A549 (cell line): ENCODE measurements around the gene NAA25. TPM values are rescaled to one million over a fixed set of nuclear protein-coding genes. Genes with fewer than 3 reads are reported as not detected.

Source experiments
- ATAC-seq, 2 experiments: fragments of 200-7000 bp in 1 of 2; fragments of >200 bp in 1 of 2; cut with Nextera tagmentation in 1 of 2; cut with Tn5 transposase in 1 of 2; 3 replicates each; pipeline versions ENCODE4 v1.8.0 to v1.9.1; 2018 to 2020; ENCODE audit warnings: mild to moderate bottlenecking in 1 of 2, moderate library complexity in 1 of 2
- CTCF ChIA-PET: fragments of 300-600 bp; sonication (Branson Sonifier 250); formaldehyde crosslinking; extraction: SDS; loops from one replicate; lab custom pipeline; 2021; ENCODE audit warnings: antibody characterized with exemption, inconsistent platforms; lab: Yijun Ruan, JAX
- POLR2A ChIA-PET: fragments of 350-600 bp; formaldehyde crosslinking; extraction: SDS; loops from one replicate; lab custom pipeline; 2021; ENCODE audit warnings: antibody characterized with exemption, inconsistent platforms; lab: Yijun Ruan, JAX
- DNase-seq, 2 experiments: peaks; one replicate each; pipeline versions ENCODE4 v3.0.0 to v3.0.0-alpha.2; 2011 to 2016; ENCODE audit warnings: low read depth in 1 of 2, low spot score in 1 of 2
- FAIRE-seq: peaks from 2 replicates; lab custom pipeline; 2011; peaks lifted over from hg19 to GRCh38; lab: Jason Lieb, UNC
- H3K27ac ChIP-seq, 2 experiments: fragments of >200 bp; sonication (Bioruptor Twin); formaldehyde crosslinking; 3 replicates each; pipeline ENCODE4 v1.5.1; 2016 to 2017
- H3K4me1 ChIP-seq: fragments of >200 bp; sonication (Bioruptor Twin); formaldehyde crosslinking; 3 replicates; pipeline ENCODE4 v1.6.1; 2016
- H3K4me2 ChIP-seq: fragments of >200 bp; sonication (Bioruptor Twin); formaldehyde crosslinking; 3 replicates; pipeline ENCODE4 v1.6.1; 2016
- H3K4me3 ChIP-seq: fragments of >200 bp; sonication (Bioruptor Twin); formaldehyde crosslinking; 3 replicates; pipeline ENCODE4 v1.5.1; 2016
- H3K9me3 ChIP-seq: fragments of >200 bp; sonication (Bioruptor Twin); formaldehyde crosslinking; 3 replicates; pipeline ENCODE4 v1.6.1; 2016
- CBX2 ChIP-seq: fragments of 200-600 bp; sonication (generic); IDR thresholded peaks from 2 replicates; pipeline ENCODE4 v1.6.1; 2016; ENCODE audit warnings: low read depth, mild to moderate bottlenecking, borderline replicate concordance
- CEBPB ChIP-seq, 2 experiments: fragments of >200 bp in 1 of 2; sonication (Bioruptor Twin) in 1 of 2; formaldehyde crosslinking in 1 of 2; IDR thresholded peaks; 2 replicates each; pipeline ENCODE4 v1.6.1; 2012 to 2016
- EHF ChIP-seq: fragments of 250-450 bp; sonication (Bioruptor Pico); IDR thresholded peaks from 2 replicates; pipeline ENCODE4 v1.5.0; 2020; ENCODE audit warnings: mild to moderate bottlenecking
- EHMT2 ChIP-seq: fragments of 200-600 bp; sonication (generic); IDR thresholded peaks from 2 replicates; pipeline ENCODE4 v1.6.1; 2016; ENCODE audit warnings: antibody characterized with exemption, low read depth, mild to moderate bottlenecking, moderate library complexity
- FOXS1 ChIP-seq: fragments of 250-450 bp; sonication (Bioruptor Pico); IDR thresholded peaks from 2 replicates; pipeline ENCODE4 v1.5.0; 2020; ENCODE audit warnings: mild to moderate bottlenecking, moderate library complexity
- HDAC2 ChIP-seq: fragments of 200-600 bp; sonication (generic); IDR thresholded peaks from 2 replicates; pipeline ENCODE4 v1.6.1; 2016
- HEYL ChIP-seq: fragments of 250-450 bp; sonication (Bioruptor Pico); IDR thresholded peaks from 2 replicates; pipeline ENCODE4 v1.8.0; 2021; ENCODE audit warnings: mild to moderate bottlenecking, moderate library complexity
- KDM1A ChIP-seq: fragments of 200-600 bp; sonication (generic); IDR thresholded peaks from 2 replicates; pipeline ENCODE4 v1.6.1; 2016; ENCODE audit warnings: low read depth, mild to moderate bottlenecking
- KDM5A ChIP-seq: fragments of 200-600 bp; sonication (generic); IDR thresholded peaks from 2 replicates; pipeline ENCODE4 v1.6.1; 2016; ENCODE audit warnings: antibody characterized with exemption, mild to moderate bottlenecking
- MAFK ChIP-seq: fragments of 450-650 bp; IDR thresholded peaks from 2 replicates; pipeline ENCODE4 v1.6.1; 2014; ENCODE audit not compliant: partially characterized antibody
- MAZ ChIP-seq: fragments of 150-350 bp; IDR thresholded peaks from 2 replicates; pipeline ENCODE4 v1.6.1; 2014; ENCODE audit warnings: antibody characterized with exemption, low read depth, low read length, borderline replicate concordance
- MYC ChIP-seq: IDR thresholded peaks from 2 replicates; pipeline ENCODE4 v1.6.1; 2012; ENCODE audit warnings: mild to moderate bottlenecking, inconsistent platforms, low read length, improper control_type of control experiment, borderline replicate concordance
- NPAS2 ChIP-seq: fragments of 250-450 bp; sonication (Bioruptor Pico); IDR thresholded peaks from 2 replicates; pipeline ENCODE4 v1.8.0; 2022; ENCODE audit warnings: mild to moderate bottlenecking, moderate library complexity, borderline replicate concordance
- PHF8 ChIP-seq: fragments of 200-600 bp; sonication (generic); IDR thresholded peaks from 2 replicates; pipeline ENCODE4 v1.6.1; 2016; ENCODE audit warnings: low read depth, mild to moderate bottlenecking, antibody characterized with exemption, moderate library complexity, borderline replicate concordance
- POLR2A ChIP-seq: IDR thresholded peaks from 2 replicates; pipeline ENCODE4 v1.6.1; 2012; ENCODE audit warnings: mild to moderate bottlenecking, low read length
- RAD21 ChIP-seq, 2 experiments: fragments of >200 bp in 1 of 2; sonication (Bioruptor Twin) in 1 of 2; formaldehyde crosslinking in 1 of 2; IDR thresholded peaks in 1 of 2; conservative IDR thresholded peaks in 1 of 2; 2 replicates in 1 of 2; 3 replicates in 1 of 2; pipeline ENCODE4 v1.6.1; 2012 to 2018; ENCODE audit warnings: inconsistent platforms in 1 of 2
- RNF2 ChIP-seq: fragments of 200-600 bp; sonication (generic); IDR thresholded peaks from 2 replicates; pipeline ENCODE4 v1.6.1; 2016; ENCODE audit warnings: low read depth, mild to moderate bottlenecking, antibody characterized with exemption, moderate library complexity, borderline replicate concordance
- SMC3 ChIP-seq: fragments of >200 bp; sonication (Bioruptor Twin); formaldehyde crosslinking; IDR thresholded peaks from 3 replicates; pipeline ENCODE4 v1.6.1; 2018; ENCODE audit warnings: inconsistent platforms
- ZC3H11A ChIP-seq: fragments of 450-650 bp; IDR thresholded peaks from 2 replicates; pipeline ENCODE4 v1.6.1; 2014; ENCODE audit warnings: antibody characterized with exemption, mild to moderate bottlenecking
- WGBS: methylation state at CpG from one replicate; pipeline ENCODE4 v1.1.6; 2017; ENCODE audit errors: missing lambda C conversion rate; 5-methylcytosine and 5-hydroxymethylcytosine counted together
- polyA plus RNA-seq, 4 experiments: library from polyadenylated mRNA; depleted of rRNA in 3 of 4; stranded (reverse); fragments of >200 nt; fragmentation: RNase III in 1 of 4; extraction: RNeasy Plus Mini Kit Qiagen cat#74134 plus additional on column Dnase treatment in 1 of 4; gene quantifications; 2 replicates in 3 of 4; 3 replicates in 1 of 4; pipeline ENCODE4 v1.2.3, GENCODE V29; 2011 to 2017
- TF ChIP-seq, protein P1 (sequence below): fragments of >200 bp; sonication (Bioruptor Twin); formaldehyde crosslinking; IDR thresholded peaks from 3 replicates; pipeline ENCODE4 v1.6.1; 2016
- TF ChIP-seq, protein P2 (sequence below): fragments of >200 bp; sonication (Bioruptor Twin); formaldehyde crosslinking; IDR thresholded peaks from 3 replicates; pipeline ENCODE4 v1.5.1; 2016
- TF ChIP-seq, protein P3 (sequence below): fragments of >200 bp; sonication (Bioruptor Twin); formaldehyde crosslinking; IDR thresholded peaks from 2 replicates; pipeline ENCODE4 v1.6.1; 2016
- TF ChIP-seq, protein P4 (sequence below): IDR thresholded peaks from 2 replicates; pipeline ENCODE4 v1.6.1; 2012
- TF ChIP-seq, protein P5 (sequence below): fragments of 250-450 bp; sonication (Bioruptor Pico); IDR thresholded peaks from 2 replicates; pipeline ENCODE4 v1.5.0; 2020; ENCODE audit warnings: low read depth, mild to moderate bottlenecking, moderate library complexity

Gene NAA25
- polyA plus RNA-seq, 2 of the 4 experiments (the other 2 are of a cell fraction) = 21.3 to 41.4 TPM

DNA sequence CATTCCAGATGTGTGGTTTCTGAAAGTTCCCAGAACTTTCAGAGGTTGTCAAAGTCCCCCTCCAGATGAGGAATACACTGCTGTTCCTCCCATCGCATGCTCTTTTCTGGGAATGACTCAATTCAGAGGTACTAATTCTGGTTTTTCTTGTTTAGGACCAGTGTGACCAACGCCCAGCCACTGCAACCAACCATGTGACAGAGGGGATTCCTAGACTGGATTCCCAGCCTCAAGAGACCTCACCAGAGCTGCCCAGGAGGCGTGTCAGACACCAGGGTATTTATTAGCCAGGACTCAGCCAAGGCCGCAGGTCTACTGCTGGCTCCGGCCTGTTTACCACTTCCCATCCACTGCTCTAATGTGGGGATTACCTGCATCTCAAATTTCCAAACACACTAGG is 41.0 kb upstream of the NAA25 start:
- no peak overlapping the region for H3K4me3 ChIP-seq
- ChIA-PET CTCF (interaction anchor here (0.5 to 0.6 kb wide), 2 partner anchors 24 to 856 kb away, joined by 3 to 4 read pairs; no protein-coding TSS in a partner anchor), POLR2A (no interaction called here)
- H3K27ac ChIP-seq = no peak overlapping the region
- H3K4me2 ChIP-seq = no peak overlapping the region
- H3K4me1 ChIP-seq = peaks cover 9% of the 10 kb centered on the region
- TF ChIP-seq HEYL (CRISPR knock-in tag) (no peak), RAD21 (conservative IDR thresholded peaks at IDR 0.05 in 1 of 2, IDR thresholded peaks at IDR 0.05 in 1 of 2) (no peak), KDM1A (no peak), MAZ (no peak), PHF8 (no peak), SMC3 (no peak), EHF (CRISPR knock-in tag) (no peak), KDM5A (no peak), CBX2 (no peak), POLR2A (no peak)
- TF ChIP-seq, protein P1, sequence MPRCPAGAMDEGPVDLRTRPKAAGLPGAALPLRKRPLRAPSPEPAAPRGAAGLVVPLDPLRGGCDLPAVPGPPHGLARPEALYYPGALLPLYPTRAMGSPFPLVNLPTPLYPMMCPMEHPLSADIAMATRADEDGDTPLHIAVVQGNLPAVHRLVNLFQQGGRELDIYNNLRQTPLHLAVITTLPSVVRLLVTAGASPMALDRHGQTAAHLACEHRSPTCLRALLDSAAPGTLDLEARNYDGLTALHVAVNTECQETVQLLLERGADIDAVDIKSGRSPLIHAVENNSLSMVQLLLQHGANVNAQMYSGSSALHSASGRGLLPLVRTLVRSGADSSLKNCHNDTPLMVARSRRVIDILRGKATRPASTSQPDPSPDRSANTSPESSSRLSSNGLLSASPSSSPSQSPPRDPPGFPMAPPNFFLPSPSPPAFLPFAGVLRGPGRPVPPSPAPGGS = no peak
- H3K9me3 ChIP-seq = no peaks in the 10 kb centered on the region
- ATAC-seq = no peak
- WGBS = 96% methylated on average over 5 of the region's 5 CpGs
- no peak for FAIRE-seq
- no peak for DNase-seq

DNA sequence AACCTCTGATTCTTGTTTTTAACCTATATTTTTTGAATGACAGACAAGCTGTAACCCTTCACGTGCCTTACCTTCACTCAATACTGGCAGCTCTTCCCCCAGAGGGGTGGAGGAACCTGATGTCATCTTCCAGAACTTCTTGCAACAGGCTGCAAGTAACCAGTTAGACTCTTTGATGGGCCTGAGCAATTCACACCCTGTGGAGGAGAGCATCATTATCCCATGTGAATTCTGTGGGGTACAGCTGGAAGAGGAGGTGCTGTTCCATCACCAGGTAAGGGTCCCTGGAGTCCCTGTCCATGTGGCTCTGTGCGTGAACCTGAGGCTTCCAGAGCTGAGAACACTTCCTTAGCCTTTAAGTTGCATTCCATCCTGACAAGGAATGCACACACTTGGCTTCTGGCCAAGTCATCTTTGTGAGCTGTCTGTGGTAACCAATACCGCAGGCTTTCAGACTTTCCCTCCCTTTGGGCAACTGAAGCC is 39.5 kb upstream of the NAA25 start:
- peak overlapping the region in 1 of 2 experiments; percentile 8; a peak in 1 of 6 replicates for H3K27ac ChIP-seq
- H3K9me3 ChIP-seq = no peaks in the 10 kb centered on the region
- peaks cover 9% of the 10 kb centered on the region for H3K4me1 ChIP-seq
- POLR2A ChIA-PET = no interaction called here
- no peak overlapping the region for H3K4me3 ChIP-seq
- no peak for FAIRE-seq
- TF ChIP-seq HDAC2 (no peak), CBX2 (no peak), MAFK (no peak), ZC3H11A (no peak), RNF2 (no peak), NPAS2 (CRISPR knock-in tag) (no peak), MYC (no peak), FOXS1 (CRISPR knock-in tag) (no peak), CEBPB (IDR thresholded peaks at IDR 0.05) (no peak), PHF8 (no peak), EHMT2 (no peak)
- TF ChIP-seq, protein P2, sequence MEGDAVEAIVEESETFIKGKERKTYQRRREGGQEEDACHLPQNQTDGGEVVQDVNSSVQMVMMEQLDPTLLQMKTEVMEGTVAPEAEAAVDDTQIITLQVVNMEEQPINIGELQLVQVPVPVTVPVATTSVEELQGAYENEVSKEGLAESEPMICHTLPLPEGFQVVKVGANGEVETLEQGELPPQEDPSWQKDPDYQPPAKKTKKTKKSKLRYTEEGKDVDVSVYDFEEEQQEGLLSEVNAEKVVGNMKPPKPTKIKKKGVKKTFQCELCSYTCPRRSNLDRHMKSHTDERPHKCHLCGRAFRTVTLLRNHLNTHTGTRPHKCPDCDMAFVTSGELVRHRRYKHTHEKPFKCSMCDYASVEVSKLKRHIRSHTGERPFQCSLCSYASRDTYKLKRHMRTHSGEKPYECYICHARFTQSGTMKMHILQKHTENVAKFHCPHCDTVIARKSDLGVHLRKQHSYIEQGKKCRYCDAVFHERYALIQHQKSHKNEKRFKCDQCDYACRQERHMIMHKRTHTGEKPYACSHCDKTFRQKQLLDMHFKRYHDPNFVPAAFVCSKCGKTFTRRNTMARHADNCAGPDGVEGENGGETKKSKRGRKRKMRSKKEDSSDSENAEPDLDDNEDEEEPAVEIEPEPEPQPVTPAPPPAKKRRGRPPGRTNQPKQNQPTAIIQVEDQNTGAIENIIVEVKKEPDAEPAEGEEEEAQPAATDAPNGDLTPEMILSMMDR = no peak
- TF ChIP-seq, protein P3, sequence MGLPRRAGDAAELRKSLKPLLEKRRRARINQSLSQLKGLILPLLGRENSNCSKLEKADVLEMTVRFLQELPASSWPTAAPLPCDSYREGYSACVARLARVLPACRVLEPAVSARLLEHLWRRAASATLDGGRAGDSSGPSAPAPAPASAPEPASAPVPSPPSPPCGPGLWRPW = no peak
- TF ChIP-seq, protein P4, sequence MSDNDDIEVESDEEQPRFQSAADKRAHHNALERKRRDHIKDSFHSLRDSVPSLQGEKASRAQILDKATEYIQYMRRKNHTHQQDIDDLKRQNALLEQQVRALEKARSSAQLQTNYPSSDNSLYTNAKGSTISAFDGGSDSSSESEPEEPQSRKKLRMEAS = no peak
- TF ChIP-seq, protein P5, sequence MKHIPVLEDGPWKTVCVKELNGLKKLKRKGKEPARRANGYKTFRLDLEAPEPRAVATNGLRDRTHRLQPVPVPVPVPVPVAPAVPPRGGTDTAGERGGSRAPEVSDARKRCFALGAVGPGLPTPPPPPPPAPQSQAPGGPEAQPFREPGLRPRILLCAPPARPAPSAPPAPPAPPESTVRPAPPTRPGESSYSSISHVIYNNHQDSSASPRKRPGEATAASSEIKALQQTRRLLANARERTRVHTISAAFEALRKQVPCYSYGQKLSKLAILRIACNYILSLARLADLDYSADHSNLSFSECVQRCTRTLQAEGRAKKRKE (CRISPR knock-in tag) = no peak
- TF ChIP-seq, all 56 proteins: peak for 0
- WGBS = 83% methylated on average over 3 of the region's 3 CpGs
- CTCF ChIA-PET = interaction anchor here (0.6 to 1.5 kb wide), 2 partner anchors 16 to 50 kb away, joined by 3 read pairs; no protein-coding TSS in a partner anchor
- H3K4me2 ChIP-seq = no peak overlapping the region
- peak; percentile 27 to 46; a peak in 3 of 6 replicates for ATAC-seq
- DNase-seq = peak in 1 of 2 experiments; percentile 49
